ENCODE data around the gene ACOT4. TPM values are rescaled to one million over a fixed set of nuclear protein-coding genes. Genes with fewer than 3 reads are reported as not detected.
A peak's percentile ranks its signal among the peaks of the same experiment; 100 is the strongest.

Gene ACOT4
- total RNA-seq, 2 experiments from 2014 or later, result 0.83 to 0.93 TPM

DNA sequence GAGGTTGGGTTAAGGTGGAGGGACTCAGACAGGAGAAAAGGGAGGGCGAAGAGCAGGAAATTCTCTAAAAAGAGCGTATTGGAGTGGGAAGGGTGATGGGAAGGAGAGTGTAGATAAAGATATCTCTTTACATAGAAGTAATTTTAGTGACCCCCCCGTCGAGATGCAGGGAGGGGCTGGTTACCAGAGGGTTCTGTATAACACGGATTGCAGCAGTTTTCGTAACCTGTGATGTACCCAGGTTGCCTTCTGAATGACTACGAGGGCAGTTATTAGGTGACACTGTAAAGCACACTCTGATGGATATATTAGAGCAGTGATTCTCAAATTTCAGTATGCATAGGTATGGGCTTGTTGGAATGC is 53.6 kb downstream of the ACOT4 start:
- H3K36me3 Mint-ChIP-seq (ENCODE audit: low read depth), result no peaks in the 10 kb centered on the region
- POLR2A ChIA-PET, result interaction anchor here (1.2 to 1.6 kb wide), 3 partner anchors 67 to 185 kb away, joined by 3 to 4 read pairs (median 4); no protein-coding TSS in a partner anchor
- DNase-seq, result no peak

More for the DNA sequence above, 53.6 kb downstream of the ACOT4 start:
- Mint-ChIP-seq H3K4me1 (peaks cover 18% of the 10 kb centered on the region), H3K27ac (peak overlapping the region; percentile 79), H3K4me3 (peak overlapping the region; percentile 91), H3K9me3 (no peaks in the 10 kb centered on the region), H3K27me3 (no peaks in the 10 kb centered on the region)
- CTCF ChIA-PET, result interaction anchor here (0.5 to 2.3 kb wide), 6 partner anchors 12 to 177 kb away, joined by 3 to 7 read pairs (median 4); partner anchors contain the start of gene ACOT2

Other genes with a start within 250 kb of the ACOT4 start
- 10 to 100 TPM; 44.5 to 46.4 TPM for gene NUMB, start 133.3 kb upstream of the ACOT4 start, total RNA-seq
- 10 to 100 TPM; 17.9 to 19.4 TPM for gene RIOX1, start 100.9 kb upstream of the ACOT4 start, total RNA-seq
- 1 to 10 TPM; 2.2 to 2.9 TPM for gene ACOT1, start 54.7 kb upstream of the ACOT4 start, total RNA-seq
- not detected for gene HEATR4, start 32.9 kb upstream of the ACOT4 start, total RNA-seq
- 10 to 100 TPM; 13.3 to 13.4 TPM for gene ACOT2, start 22.7 kb upstream of the ACOT4 start, total RNA-seq
- not detected for gene ACOT6, start 20.6 kb downstream of the ACOT4 start, total RNA-seq
- 1 to 10 TPM; 6.8 to 7.2 TPM for gene DNAL1, start 53.1 kb downstream of the ACOT4 start, total RNA-seq
- 10 to 100 TPM; 28.2 to 30.0 TPM for gene PNMA1, start 122.5 kb downstream of the ACOT4 start, total RNA-seq